ENCODE results near the gene UPP1. TPM values are rescaled to one million over a fixed set of nuclear protein-coding genes. Genes with fewer than 3 reads are reported as not detected.

UPP1 gene
- total RNA-seq, 1 experiment from 2014 or later, result 71.9 TPM

GRCh38 chr7:48126037-48126436, 37.0 kb downstream of the UPP1 start:
- DNase-seq (no peak), ATAC-seq (no peak)
- Histone ChIP-seq H3K79me2 (ENCODE audit: low read length) (no peaks in the 10 kb centered on the region), H3K4me1 (ENCODE audit: insufficient read depth, low read length) (no peaks in the 10 kb centered on the region), H3K36me3 (ENCODE audit: low read depth, low read length) (no peaks in the 10 kb centered on the region), H2AFZ (ENCODE audit: low read length) (no peak overlapping the region), H3K9ac (ENCODE audit: low read length) (no peak overlapping the region), H3K9me2 (replicated peaks; ENCODE audit: low read length) (no peaks in the 10 kb centered on the region), H3K4me3 (ENCODE audit: low read length) (no peak overlapping the region), H3K27me3 (ENCODE audit: low read length) (no peaks in the 10 kb centered on the region), H4K20me1 (ENCODE audit: low read length) (no peaks in the 10 kb centered on the region), H3K4me2 (ENCODE audit: low read length) (no peak overlapping the region), H3K9me3 (ENCODE audit: low read length) (no peaks in the 10 kb centered on the region), H3K27ac (ENCODE audit: low read length) (no peak overlapping the region), H3F3A (ENCODE audit: low read length, unreplicated experiment) (no peaks in the 10 kb centered on the region)
- no peak for TF ChIP-seq EZH2phosphoT487 (IDR thresholded peaks at IDR 0.05; ENCODE audit: borderline replicate concordance, low read length)
- TF ChIP-seq EZH2 (IDR thresholded peaks at IDR 0.05; ENCODE audit: low read length, unreplicated experiment), result no peak
- TF ChIP-seq, protein P1, sequence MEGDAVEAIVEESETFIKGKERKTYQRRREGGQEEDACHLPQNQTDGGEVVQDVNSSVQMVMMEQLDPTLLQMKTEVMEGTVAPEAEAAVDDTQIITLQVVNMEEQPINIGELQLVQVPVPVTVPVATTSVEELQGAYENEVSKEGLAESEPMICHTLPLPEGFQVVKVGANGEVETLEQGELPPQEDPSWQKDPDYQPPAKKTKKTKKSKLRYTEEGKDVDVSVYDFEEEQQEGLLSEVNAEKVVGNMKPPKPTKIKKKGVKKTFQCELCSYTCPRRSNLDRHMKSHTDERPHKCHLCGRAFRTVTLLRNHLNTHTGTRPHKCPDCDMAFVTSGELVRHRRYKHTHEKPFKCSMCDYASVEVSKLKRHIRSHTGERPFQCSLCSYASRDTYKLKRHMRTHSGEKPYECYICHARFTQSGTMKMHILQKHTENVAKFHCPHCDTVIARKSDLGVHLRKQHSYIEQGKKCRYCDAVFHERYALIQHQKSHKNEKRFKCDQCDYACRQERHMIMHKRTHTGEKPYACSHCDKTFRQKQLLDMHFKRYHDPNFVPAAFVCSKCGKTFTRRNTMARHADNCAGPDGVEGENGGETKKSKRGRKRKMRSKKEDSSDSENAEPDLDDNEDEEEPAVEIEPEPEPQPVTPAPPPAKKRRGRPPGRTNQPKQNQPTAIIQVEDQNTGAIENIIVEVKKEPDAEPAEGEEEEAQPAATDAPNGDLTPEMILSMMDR (conservative IDR thresholded peaks at IDR 0.05; ENCODE audit: low read depth, low read length), result no peak
- ChIA-PET POLR2A (ENCODE audit: unreplicated experiment) (no interaction called here), CTCF (no interaction called here)
- intact Hi-C loops (cut with micrococcal nuclease), result no loop called here
- BruUV-seq (replicated peaks), result no TSS peak

DNA sequence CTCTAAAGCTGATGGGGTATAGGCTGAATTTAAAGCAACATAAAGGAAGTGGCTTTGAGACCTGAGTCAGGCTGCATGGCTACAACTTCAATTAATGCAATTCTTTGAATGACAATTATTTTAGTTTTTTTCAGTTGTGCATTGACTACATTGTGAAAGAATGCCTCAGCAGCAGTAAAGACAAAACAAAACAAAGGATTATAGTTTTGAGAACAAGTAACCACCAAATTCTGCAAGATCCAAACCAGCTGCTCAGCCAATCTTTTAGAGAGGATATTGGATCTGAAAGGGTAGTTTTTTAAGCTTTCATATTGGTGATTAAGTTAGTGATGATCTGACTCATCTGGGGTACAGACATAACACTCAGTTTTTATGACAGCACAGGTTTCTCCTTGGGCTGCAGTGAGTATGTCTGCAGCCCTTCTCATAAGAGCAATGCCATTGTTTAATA, 41.6 kb downstream of the UPP1 start:
- Histone ChIP-seq H3F3A (ENCODE audit: low read length, unreplicated experiment) (no peaks in the 10 kb centered on the region), H3K27me3 (ENCODE audit: low read length) (no peaks in the 10 kb centered on the region), H3K79me2 (ENCODE audit: low read length) (no peaks in the 10 kb centered on the region), H3K4me2 (ENCODE audit: low read length) (no peak overlapping the region), H4K20me1 (ENCODE audit: low read length) (no peaks in the 10 kb centered on the region), H3K36me3 (ENCODE audit: low read depth, low read length) (no peaks in the 10 kb centered on the region), H3K9me2 (replicated peaks; ENCODE audit: low read length) (no peaks in the 10 kb centered on the region), H3K9ac (ENCODE audit: low read length) (no peak overlapping the region), H3K4me3 (ENCODE audit: low read length) (no peak overlapping the region), H3K4me1 (ENCODE audit: insufficient read depth, low read length) (no peaks in the 10 kb centered on the region), H3K27ac (ENCODE audit: low read length) (no peak overlapping the region), H3K9me3 (ENCODE audit: low read length) (no peaks in the 10 kb centered on the region), H2AFZ (ENCODE audit: low read length) (no peak overlapping the region)
- CTCF ChIA-PET, result no interaction called here
- TF ChIP-seq, protein P1 (conservative IDR thresholded peaks at IDR 0.05; ENCODE audit: low read depth, low read length), result no peak
- TF ChIP-seq EZH2 (IDR thresholded peaks at IDR 0.05; ENCODE audit: low read length, unreplicated experiment) (no peak), EZH2phosphoT487 (IDR thresholded peaks at IDR 0.05; ENCODE audit: borderline replicate concordance, low read length) (no peak)
- intact Hi-C loops (cut with micrococcal nuclease), result no loop called here
- BruUV-seq (replicated peaks), result no TSS peak
- POLR2A ChIA-PET (ENCODE audit: unreplicated experiment), result no interaction called here
- ATAC-seq, result no peak
- DNase-seq, result no peak

DNA sequence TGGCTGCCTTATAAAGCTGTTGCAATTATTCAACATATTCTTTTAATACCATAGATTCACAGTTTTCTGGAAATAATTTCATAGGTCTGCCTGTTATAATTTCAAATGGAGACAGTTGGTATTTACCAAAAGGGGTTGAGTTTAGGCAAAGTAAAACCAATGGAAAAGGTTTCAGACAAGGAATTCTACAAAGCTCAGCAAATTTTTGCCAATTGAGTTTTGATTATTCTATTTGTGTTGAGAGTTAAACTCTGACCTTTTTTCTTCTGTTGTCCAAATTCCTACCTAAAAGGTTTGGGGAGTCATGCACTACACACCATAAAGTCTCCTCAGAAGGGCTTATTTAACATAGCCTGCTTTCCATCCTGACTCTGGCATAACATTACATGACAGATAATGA, 43.7 kb downstream of the UPP1 start:
- no TSS peak for BruUV-seq (replicated peaks)
- Histone ChIP-seq H3F3A (ENCODE audit: low read length, unreplicated experiment) (no peaks in the 10 kb centered on the region), H3K79me2 (ENCODE audit: low read length) (no peaks in the 10 kb centered on the region), H3K4me2 (ENCODE audit: low read length) (no peak overlapping the region), H3K9me2 (replicated peaks; ENCODE audit: low read length) (no peaks in the 10 kb centered on the region), H3K27ac (ENCODE audit: low read length) (no peak overlapping the region), H3K4me3 (ENCODE audit: low read length) (no peak overlapping the region), H3K9me3 (ENCODE audit: low read length) (no peaks in the 10 kb centered on the region), H3K4me1 (ENCODE audit: insufficient read depth, low read length) (no peaks in the 10 kb centered on the region), H3K36me3 (ENCODE audit: low read depth, low read length) (no peaks in the 10 kb centered on the region), H2AFZ (ENCODE audit: low read length) (no peak overlapping the region), H3K9ac (ENCODE audit: low read length) (no peak overlapping the region), H3K27me3 (ENCODE audit: low read length) (no peaks in the 10 kb centered on the region), H4K20me1 (ENCODE audit: low read length) (no peaks in the 10 kb centered on the region)
- ATAC-seq (no peak), DNase-seq (no peak)
- intact Hi-C loops (cut with micrococcal nuclease), result no loop called here
- CTCF ChIA-PET, result no interaction called here
- POLR2A ChIA-PET (ENCODE audit: unreplicated experiment), result no interaction called here
- no peak for TF ChIP-seq EZH2phosphoT487 (IDR thresholded peaks at IDR 0.05; ENCODE audit: borderline replicate concordance, low read length)
- TF ChIP-seq EZH2 (IDR thresholded peaks at IDR 0.05; ENCODE audit: low read length, unreplicated experiment), result no peak
- TF ChIP-seq, protein P1 (conservative IDR thresholded peaks at IDR 0.05; ENCODE audit: low read depth, low read length), result no peak

All from PC-3 (cell line).